GM19468 (cell line): Measurements from ENCODE around the gene SHISAL1.

Source experiments
- ATAC-seq: cut with Tn5 transposase; IDR thresholded peaks from one replicate; pipeline ENCODE4 v1.9.1; 2021; ENCODE audit warnings: mild to moderate bottlenecking, moderate library complexity, moderate number of reproducible peaks; ENCODE audit not compliant: unreplicated experiment; ENCODE audit errors: extremely low read depth

SHISAL1 gene

DNA sequence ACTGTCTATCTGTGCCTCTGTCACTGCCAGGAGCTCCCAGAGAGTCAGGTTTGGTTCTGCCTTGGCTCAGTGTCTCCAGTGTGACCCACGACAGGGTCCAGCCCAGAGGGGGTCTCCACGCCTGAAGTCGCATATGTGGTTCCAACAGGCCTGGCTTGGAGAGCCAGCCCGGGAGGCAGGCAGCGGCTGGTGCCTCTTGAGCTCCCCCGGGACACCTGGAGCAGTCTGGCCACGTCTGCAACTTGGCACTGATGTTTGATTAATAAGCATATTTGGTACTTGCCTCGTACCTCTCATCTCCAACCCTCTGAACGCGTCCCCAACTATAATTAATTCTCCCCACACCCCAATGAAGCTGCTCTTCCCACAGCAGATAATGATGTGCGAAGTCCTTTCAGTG, 31.7 kb upstream of the SHISAL1 start:
- no peak for ATAC-seq

DNA sequence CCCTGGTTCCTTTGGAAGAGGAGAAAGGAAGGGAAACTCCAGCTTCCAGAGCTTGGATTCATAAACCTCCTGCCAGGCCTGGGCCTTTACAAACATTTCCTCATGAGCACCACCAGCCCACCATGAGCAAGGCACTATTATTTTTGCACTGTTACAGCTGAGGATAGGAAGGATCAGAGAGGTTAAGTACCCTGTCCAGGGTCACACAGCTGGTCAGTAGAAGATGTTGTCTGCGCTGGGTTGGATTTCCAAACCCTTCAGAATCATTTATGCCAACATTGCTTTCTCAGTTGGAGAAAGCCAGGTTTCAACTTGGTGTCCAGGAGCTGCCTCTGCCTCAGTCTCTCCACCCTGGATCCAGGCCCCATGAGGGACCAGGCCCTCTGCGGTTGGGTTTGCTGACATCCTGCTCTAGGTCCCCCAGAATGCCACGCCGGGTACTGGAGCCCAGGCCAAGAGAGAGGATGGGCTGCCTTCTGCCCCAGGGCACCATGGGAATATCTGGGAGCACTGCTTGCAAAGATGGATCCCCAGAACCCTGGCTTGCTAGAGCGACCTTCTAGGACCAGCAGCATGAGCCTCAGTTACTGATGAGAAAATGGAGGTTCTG, 29.7 kb upstream of the SHISAL1 start:
- ATAC-seq: no peak

DNA sequence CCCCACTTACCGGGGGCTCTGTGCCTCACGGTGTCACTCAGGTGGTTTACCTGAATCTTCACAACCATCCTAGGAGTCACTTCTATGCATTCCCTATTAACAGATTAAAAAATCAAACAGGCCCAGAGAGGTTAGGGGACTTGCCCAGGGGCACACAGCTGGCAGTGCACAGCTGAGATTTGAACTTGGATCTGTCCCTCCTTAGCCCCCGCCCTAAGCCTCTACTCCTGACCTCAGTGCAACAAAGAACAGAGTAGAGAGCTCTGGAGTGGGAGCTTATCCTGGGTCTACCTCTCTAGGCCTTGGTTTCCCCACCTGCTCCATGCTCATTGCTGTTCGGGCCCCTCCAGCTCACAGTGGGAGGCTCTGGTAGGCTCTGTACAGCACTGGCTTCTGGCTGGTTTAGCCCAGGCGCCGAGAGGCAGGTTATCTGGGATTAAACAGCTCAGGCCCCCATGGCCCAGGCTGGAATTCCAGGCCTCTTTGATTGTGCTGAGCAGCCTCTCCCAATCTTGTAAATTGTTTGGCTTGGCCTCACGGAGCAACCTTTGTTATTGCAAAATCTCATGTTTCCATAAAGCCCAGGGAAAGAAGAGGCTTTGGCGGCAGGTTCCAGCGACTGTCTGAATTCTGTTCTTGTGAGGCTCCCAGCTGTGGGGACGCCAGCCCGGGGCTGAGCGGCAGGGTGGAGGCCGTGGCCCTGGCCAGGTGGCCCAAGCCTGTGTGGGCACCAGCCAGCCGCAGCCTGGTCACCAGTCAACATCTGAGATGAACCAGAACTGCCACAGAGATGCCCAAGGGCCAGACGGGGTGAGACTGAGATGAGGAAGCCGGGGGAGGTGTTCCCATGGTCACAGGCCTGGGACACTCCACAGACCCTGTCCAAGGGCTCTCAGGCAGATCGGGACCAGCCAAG, 28.9 kb upstream of the SHISAL1 start:
- no peak for ATAC-seq

DNA sequence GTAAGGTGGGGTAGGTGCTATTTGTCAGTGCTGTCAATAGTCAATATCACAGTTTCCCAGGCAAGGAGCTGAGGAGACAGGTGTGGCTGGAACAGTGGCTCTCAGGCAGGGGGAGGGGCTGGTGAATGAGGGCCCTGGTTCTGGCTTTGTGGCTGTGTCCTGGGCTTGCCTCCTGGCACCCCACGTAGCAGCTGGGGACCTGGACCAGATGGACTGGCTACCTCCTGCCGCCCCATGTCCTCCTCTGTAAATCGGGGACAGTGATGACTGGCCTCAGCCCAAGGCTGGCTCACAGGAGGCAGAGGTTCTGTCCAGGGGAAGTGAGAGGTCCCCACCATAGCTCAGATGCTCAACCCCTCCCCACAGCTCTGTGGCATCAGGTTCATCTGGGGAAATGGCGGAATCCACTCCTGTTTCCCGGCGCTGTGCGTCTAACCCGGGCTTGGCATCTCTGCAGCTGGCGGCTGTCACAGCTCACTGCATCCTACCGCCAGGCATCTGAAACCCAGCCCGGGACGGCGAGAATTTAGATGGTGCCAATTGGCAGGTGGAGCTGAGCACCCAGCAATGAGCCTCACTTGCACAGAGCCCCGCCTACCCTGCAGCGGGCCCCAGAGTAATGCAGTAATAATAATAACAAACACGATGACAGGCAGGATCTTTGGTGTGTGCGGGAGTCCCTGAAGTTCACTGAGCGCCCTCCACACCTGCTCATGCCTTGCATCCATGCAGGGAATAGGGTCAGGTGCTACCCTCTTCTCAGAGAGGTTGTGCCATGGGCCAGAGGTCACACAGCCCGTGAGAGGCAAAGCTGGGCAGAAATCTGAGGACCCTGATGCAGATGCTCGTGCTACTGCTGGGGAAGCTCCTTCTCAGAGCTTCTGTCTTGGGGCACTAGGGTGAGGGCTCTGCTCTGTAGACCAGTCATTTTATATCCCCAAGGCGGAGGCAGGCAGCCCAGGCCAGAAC, 27.8 kb upstream of the SHISAL1 start:
- ATAC-seq: no peak

DNA sequence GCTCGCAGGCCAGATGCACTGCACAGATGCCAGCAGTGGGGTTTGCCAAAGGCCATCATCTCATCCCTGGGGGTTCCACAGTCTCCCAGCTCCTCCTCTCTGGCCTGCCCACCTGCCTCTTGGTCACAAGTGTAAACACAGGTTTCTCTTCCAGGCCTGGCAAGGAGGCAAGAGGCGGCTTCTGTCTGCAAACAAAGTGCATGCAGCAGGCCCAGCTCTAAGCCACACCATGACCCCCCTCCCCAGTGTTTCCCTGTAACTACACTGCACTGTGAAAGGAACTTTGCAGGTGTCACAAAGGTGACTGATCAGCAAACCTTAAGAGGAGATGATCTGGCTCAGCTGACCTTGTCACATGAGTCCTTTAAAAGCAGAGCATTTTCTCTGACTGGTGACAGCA, 26.2 kb upstream of the SHISAL1 start:
- ATAC-seq: no peak

DNA sequence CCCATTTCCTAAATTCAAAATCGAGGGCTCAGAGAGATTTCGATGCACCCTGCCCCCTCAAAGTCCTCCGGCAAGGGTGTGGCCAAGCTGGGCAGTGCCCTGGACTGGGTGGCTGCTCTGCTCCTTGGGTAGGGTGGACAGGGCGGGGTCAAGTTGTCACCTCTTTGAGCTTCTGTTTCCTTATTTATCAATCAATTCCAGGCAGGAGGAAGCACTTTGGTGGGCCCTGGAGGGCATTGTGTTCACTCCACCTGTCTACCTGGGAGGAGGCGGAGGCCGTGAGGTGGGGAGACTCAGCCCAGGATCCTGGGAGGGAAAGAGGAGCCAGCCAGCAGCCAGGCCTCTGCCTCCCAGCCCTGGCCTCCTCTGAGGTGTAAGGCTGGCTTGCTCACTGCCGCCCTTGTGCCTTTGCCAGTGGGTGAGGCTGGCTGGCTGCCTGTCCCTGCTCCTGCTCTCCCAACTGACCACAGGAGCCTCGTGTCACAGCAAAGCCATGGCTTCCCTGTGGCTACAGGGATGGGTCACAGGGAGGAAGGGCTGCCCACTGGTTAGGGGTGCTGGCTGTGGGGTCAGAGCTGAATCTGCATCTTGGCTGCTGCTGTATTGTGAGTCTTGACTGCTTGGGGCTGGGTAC, 25.5 kb upstream of the SHISAL1 start:
- ATAC-seq: no peak

DNA sequence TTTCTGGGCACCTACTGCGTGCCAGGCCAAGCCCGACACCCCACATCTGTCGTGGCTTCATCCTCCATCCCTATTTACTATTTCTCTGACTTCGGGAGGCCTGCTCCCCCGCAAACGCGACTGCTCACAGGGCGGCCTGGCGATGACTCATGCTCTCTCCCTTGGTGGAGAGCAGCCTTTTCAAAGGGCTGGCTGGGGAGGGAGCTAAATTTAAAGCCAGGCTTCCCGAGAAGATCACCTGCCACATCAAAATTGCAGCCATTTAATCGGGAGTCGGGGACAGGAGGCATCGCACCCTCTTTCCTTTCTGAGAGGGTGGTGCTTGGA, 24.9 kb upstream of the SHISAL1 start:
- no peak for ATAC-seq

DNA sequence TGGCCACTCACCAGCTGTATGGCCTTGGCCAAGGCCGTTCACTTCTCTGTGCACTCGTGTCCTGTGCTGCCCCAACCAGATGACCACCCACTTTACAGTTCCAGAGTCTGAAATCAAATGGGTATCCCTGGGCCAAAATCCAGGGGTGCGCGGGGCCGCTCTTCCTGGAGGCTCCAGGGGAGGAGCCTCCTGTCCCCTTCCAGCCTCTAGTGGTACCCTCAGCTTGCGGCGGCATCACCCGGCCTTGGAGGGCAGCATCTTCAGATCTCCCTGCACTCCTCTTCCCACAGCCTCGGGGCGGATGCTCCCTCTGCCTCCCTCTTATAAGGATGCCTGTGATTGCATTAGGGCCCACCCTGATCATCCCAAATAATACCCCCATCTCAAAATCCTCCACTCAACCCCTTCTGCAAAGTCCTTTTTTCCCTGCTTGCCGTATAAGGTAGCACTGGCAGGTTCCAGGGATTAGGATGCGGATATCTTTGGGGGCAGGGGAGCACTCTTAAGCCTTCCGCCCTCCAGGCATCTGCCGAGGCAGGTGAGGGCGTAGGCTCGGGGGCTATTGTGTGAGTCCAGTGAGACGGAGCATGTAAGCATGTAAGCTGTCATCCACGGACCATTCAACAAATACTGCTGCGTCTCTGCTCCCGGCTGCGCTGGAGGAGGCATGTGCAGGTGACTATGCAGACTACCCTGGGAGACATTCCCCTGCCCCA, 24.4 kb upstream of the SHISAL1 start:
- no peak for ATAC-seq

DNA sequence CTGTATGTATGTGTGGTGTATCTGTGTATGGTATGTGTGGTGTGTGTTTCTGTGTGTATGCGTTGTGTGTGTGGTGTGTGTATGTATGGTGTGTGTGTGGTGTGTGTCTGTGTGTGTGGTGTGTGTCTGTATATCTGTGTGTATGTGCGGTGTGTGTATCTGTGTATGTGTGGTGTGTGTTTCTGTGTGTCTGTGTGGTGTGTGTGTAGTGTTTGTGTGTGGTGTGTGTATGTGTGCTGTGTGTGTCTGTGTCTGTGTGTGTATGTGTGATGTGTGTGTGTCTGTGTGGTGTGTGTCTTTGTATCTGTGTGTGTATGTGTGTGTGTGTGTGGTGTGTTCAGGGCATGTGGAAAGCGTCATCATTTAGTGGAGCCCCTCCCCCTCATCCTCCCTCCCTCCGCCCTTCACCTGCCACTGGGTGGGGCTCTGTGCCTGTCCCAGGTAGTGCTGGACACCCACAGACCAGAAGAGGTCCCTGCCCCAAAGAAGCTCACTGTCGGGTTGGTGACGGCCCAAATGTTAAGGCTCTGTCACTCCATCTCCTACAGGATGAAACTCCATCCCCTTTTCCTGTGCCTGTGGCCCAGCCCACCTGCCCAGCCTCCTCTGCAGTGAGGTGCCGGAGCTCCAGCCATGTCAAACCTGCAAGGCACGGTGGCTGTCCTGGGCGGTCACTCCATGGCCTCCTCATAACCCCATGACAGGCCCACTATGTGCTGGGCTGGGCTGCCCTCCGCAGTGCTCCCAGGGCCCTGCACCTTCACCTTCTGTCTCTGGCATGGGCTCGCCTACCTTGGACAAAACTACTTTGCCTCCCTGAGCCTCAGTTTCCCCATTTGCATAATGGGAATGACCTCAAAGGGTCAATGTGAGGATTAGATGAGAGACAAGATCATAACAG, 23.4 kb upstream of the SHISAL1 start:
- no peak for ATAC-seq

DNA sequence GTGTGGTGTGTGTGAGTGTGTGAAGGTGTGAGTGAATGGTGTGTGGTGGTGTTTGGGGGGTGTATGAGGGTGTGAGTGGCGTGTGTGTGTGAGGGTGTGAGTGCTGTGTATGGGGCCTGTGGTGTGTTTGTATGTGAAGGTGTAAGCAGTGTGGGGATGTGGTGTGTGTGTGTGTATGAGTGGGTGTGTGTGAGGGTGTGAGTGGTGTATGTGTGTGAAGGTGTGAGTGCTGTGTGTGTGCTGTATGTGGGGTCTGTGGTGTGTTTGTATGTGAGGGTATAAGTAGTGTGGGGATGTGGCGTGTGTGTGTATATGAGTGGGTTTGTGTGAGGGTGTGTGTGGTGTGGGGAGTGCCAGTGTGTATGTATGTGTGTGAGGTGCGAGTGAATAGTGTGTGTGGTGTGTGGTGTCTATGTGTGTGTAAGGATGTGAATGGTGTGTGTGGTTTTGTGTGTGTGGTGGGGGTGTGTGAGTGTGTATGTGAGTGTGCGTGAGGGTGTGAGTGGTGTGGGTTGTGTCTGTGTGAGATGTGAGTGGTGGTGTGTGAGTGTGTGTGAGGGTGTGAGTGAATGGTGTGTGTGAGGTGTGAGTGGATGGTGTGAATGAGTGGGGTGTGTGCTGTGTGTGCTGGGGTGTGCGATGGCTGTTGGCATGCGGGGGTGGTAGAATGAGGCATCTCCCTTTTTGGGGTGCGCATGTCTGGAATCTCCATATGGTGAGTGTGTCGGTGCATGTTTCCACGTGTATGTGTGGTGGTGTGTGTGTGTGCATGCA, 22.5 kb upstream of the SHISAL1 start:
- no peak for ATAC-seq

DNA sequence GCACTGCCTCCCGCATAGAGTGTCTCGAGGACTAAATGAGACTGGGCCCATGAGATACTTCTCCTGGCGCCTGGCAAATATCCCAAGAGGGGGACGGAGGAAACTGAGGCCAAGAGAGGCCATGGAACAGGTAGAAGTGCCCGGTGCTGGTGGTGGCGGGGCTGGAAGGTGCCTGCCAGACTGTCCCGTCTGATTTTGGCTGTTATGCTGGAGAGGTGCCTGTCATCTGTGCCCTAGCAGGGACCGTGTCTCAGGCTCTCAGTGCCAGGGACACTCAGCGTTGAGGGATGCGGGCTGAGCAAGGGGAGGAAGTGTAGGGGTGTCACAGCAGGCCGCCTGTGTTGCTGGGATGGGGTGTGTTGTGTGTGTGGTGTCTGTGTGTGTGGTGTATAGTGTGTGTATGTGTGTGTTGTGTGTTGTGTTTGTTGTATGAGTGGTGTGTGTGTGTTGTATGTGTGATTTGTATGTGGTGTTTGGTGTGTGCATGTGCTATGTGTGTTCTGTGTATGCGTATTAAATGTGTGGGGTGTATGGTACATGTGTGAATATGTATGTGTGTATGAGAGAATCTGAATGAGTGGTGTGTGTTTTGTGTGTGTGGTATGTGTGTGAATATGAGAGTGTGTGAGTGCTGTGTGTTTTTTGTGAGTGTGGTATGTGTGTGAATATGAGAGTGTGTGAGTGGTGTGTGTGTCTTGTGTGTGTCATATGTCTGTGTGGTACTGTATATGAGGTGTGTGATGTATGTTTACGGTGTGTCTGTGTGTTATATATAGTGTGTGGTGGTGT, 21.3 kb upstream of the SHISAL1 start:
- ATAC-seq: no peak

DNA sequence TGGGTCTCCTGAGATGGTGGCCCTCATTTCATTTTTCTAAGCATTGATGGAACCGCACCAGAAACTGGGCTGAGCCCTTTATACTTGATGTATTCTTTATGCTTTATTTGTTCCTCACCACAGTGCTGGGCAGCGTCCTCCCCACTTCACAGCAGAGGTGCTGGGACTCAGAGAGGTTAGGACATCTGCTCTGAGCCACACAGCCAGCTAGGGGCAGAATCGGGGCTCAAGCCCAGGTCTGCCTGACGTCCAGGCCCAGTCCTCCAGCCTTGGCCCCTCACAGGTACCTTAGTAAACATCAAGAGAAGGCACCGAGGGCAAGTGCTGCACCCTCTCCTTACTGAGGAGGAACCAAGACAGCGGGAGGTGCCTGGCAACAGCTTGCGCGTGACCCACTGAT, 20.2 kb upstream of the SHISAL1 start:
- ATAC-seq: no peak

DNA sequence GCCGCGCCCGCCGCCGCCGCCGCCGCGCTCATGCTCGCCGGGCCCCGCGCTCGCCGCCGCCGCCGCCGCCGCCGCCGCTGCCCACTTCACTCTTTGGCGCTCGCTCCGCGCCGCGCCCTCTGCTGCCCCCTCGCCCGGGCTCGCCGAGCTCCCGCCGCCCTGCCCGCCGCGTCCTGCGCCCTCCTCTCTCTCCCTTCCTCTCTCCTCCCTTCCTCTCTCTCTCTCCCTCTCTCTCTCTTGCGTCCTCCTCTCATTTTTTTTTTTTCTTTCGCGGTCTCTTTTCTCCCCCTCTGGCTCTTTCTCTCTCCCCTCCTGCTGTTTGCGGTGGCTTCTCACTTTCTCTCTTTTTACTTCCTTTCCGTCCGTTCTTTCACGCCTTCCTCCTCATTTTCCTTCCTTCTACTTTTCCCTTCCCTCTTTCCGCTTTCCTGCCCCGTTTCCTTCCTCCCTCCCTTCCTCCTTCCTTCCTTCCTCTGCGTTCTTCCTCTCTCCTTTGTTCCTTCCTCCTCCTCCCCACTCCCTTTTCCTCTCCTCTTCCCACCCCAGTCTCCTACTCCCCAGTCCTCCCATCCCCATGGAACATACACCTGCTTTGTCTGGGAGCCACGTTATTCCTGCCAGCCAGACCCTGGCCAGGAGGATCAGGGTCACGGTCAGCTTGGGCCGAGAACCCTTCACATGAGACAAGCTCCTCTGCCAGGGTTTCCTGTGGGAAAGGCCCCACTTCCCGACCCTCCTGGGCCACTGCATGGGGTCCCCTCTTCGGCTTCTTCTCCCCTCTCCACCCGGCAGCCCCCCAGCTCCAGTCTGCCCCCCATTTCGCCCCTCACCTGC, 19.3 kb upstream of the SHISAL1 start:
- no peak for ATAC-seq

DNA sequence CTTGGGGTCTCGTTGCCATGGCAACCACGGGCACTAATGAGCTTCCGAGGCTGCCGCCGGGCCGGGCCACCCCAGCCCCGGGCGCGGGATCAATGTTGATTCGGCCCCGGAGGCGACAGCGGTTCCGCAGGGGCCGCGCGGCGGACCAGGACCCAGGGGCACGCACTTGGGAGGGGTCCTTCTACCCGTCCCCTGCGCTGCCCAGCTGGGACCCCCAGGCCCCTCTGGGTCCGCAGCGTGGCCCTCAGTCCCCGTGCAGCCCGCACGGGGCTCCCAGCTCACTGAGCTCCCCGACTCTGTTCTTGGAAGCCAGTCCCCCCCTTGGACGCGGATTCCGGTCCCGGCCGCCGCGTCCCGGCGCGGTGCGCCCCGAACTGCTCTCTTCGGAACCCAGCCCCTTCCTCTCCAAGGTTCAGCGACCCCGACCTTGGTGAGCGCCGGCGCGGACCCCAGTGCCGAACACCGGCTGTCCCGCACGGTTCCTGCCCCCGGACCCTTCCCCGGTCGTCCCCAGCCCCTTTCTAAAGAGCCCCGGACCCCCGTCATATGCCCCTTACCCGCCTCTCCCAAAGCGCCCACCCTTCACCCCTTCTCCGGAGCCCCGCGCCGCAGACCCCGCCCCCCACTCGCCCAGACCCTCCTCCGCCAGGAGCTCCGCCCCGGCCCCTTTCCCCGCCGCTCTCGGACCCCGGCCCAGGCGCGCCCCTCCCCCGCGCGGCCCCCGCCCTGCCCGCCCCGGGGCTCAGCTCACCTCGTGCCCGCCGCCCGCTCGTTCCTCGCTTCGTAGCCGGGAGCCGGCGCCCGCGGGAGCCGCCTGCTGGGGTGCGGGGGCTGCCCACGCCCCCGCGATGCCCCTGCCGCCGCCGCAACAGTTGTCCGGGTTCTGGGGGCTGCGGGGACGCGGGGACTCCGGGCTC, 18.3 kb upstream of the SHISAL1 start:
- no peak for ATAC-seq

DNA sequence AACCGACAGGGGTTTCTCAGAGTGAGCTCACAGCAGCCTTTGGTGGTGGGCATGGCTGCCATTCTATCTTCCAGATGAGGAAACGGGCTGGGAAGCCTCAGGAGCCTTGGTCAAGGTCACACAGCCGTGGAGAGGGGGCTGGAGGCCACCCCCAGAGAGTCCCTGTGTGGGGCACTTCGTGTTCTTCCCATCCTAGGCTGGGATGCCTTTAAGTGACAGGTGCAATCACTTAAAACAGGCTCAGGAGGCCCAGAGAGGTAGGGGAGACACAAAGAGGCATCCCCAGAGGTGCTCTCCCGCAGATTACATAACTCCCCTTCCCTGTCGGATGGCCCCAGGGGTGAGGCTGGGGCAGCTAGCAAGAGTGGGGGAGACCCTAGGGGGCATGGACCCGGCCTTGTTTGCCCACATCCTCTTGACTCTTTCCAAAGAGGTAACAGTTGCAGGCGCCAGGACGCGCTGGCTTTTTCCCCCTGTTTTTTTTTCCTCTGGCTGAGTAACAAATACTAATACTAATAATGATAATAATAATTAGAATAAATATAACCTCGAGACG, 17.5 kb upstream of the SHISAL1 start:
- ATAC-seq: no peak
